AG09319 (cell line): ENCODE data around the gene DDAH1.
"Not testable (repeated sequence)": the region's sequence is repeated elsewhere in the genome, so short reads cannot be mapped to it uniquely, and the experiment has no call there.

ENCODE experiments used
- DNase-seq: peaks from one replicate; pipeline ENCODE4 v3.0.0-alpha.2; 2010; ENCODE audit warnings: low read depth; ENCODE audit errors: extremely low read depth
- TF ChIP-seq, protein P1 (sequence below): IDR thresholded peaks from 2 replicates; pipeline ENCODE4 v1.5.1; 2011; ENCODE audit warnings: low read depth, mild to moderate bottlenecking, inconsistent platforms, low read length, moderate library complexity

DDAH1 gene

DNA sequence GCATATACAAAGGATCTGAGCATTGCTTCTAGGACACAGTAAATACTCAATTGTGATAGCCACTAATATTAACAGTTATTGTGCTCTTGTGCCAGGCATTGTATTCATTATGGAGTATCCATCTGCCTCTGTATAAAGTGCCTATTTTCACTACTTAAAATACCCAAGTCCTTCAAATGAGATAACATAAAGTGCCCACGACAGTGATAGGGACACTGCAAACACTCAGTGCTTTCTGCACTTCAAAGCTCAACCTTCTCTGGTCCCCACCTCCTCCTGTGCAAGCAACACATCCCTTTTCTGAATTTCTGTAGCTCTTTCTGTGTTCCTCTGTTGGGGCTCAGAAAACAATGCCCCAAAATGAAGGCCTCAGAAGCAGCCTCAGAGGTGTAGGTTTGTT lies 6.6 kb upstream of the DDAH1 start:
- no peak for DNase-seq
- TF ChIP-seq, protein P1, sequence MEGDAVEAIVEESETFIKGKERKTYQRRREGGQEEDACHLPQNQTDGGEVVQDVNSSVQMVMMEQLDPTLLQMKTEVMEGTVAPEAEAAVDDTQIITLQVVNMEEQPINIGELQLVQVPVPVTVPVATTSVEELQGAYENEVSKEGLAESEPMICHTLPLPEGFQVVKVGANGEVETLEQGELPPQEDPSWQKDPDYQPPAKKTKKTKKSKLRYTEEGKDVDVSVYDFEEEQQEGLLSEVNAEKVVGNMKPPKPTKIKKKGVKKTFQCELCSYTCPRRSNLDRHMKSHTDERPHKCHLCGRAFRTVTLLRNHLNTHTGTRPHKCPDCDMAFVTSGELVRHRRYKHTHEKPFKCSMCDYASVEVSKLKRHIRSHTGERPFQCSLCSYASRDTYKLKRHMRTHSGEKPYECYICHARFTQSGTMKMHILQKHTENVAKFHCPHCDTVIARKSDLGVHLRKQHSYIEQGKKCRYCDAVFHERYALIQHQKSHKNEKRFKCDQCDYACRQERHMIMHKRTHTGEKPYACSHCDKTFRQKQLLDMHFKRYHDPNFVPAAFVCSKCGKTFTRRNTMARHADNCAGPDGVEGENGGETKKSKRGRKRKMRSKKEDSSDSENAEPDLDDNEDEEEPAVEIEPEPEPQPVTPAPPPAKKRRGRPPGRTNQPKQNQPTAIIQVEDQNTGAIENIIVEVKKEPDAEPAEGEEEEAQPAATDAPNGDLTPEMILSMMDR: no peak

DNA sequence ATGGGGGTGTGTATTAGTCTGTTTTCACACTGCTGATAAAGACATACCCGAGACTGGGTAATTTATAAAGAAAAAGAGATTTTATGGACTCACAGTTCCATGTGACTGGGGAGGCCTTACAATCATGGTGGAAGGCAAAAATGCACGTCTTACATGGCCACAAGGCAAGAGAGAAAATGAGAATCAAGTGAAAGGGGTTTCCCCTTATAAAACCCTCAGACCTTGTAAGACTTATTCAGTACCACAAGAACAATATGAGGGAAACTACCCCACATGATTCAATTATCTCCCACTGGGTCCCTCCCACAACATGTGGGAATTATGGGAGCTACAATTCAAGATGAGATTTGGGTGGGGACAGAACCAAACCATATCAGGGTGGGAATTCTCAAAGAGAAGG lies 5.2 kb upstream of the DDAH1 start:
- not testable (repeated sequence) for DNase-seq

DNA sequence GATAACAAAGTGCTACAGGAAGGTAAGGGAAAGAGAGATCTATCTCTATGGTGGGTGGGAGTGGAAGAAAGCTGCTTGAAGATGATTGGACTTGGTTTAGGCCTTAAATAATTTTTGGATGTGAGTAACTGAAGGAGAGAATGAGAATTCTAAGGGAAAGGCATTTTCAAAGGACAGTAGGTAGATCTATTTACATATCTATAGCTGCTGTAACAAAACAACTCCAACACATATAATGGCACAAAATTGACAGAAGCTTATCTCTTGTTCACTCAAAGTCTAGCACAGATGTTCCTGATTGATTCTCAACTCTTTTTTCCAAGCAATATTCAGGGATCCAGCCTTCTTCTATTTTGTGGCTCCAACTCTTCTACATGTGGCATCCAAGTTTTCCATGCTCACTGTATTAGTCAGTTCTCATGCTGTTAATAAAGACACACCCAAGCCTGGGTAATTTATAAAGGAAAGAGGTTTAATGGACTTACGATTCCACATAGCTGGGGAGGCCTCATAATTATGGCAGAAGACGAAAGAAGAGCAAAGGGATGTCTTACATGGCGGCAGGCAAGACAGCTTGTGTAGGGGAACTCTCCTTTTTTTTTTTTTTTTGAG lies 3.1 kb upstream of the DDAH1 start:
- TF ChIP-seq, protein P1: no peak

DNA sequence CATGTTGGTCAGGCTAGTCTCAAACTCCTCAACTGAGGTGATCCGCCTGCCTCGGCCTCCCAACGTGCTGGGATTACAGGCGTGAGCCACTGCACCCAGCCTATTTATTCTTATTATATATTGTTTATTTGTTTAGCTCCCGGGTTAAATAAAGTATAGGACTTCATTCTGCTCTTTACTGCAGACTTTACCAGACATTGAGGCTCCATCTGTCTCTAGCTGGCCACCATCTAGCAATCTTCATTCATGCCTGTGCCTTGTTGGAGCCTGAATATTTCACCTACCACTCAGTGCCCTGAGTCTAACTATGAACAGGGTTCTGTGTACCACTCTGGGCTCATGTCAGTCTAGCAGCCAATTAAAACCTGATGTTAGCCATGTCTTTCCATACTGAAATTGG lies 2.1 kb upstream of the DDAH1 start:
- TF ChIP-seq, protein P1: no peak
- DNase-seq: no peak

More for the DNA sequence above, 3.1 kb upstream of the DDAH1 start:
- DNase-seq: no peak

DNA sequence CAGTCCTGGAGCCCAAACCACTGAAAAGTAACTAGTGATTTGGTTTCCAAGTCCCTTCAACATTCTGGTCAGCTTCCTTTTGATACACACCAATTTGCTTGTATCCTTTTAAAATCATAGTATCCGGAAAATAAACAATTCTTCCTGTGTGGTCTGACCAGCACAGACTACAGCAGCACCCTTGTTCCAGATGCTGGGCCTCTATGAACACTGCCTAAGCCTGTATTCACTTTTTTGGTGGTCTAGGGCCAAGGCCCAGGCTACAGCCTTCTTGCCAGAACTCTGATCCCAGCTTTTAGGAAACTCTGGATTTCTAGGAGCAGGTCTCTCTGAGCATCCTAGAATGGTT lies 801 bp upstream of the DDAH1 start:
- TF ChIP-seq, protein P1: no peak
- DNase-seq: no peak

DNA sequence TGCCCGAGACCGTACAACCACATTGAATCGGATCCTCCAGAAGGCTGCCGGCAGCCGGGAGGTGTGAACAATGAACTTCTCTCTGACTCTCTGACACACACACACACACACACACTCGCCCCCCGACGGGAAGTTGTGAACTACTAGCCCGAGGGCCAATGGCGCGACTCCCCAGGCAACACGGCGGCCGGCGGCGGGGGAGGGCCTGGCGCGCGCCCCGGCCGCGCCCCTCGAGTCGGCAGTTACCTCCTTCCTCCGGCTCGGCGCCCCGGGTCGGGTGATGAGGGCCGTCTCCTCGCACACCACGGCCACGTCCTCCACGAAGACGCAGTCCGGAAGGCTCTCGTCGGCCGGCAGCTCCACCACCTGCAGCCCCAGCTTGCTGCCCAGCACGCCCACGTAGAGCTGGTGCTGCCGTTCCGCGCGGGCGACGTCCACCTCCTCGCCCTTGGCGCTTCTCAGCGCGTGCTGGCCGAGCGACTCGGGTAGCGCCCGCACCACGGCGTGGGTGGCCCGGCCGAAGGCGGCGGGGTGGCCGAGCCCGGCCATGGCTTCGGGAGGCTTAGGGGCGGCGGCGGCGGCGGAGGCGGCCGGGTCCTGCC lies 361 bp downstream of the DDAH1 start:
- peak; percentile 54 for DNase-seq
- TF ChIP-seq, protein P1: no peak

DNA sequence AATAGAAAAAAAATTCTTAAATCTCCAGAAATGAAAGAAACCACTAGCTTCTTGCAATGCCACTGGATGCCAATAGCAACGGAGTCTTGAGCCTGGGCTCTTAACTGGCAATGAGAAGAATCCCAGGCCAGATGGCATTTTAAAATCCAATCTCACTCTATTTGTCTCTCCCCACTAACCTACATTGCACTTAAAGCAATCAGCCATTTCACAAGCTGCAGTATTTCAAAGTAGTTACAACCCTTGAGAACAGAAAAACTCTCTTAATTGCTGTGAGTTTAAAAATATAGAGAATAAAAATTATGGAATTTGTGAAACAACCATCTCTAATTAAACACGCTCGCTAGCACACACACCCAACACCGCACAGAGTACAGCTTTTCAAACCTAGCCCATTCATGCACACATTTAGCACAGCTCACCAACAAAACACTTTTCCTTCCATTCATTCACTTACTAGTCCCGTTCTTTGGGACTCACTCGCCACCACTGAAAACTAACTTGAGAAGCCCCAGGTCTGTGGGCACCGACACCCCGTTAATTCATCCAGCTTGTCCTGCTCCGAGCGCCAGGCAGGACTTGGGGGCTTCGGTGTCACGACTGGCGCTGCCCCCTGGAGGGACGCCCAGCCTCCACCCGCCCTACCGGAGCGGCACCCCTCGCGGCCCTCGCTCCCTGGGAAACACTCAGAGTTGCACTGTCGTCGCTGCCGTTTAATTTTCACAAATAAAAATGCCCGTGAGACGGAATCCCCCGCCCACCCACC lies 1.0 kb downstream of the DDAH1 start:
- TF ChIP-seq, protein P1: no peak; the same call in 1 of the 2 replicates
- DNase-seq: no peak
